ENCODE results near the gene DCK.
"Not testable (repeated sequence)": the region's sequence is repeated elsewhere in the genome, so short reads cannot be mapped to it uniquely, and the experiment has no call there.

Gene DCK

DNA sequence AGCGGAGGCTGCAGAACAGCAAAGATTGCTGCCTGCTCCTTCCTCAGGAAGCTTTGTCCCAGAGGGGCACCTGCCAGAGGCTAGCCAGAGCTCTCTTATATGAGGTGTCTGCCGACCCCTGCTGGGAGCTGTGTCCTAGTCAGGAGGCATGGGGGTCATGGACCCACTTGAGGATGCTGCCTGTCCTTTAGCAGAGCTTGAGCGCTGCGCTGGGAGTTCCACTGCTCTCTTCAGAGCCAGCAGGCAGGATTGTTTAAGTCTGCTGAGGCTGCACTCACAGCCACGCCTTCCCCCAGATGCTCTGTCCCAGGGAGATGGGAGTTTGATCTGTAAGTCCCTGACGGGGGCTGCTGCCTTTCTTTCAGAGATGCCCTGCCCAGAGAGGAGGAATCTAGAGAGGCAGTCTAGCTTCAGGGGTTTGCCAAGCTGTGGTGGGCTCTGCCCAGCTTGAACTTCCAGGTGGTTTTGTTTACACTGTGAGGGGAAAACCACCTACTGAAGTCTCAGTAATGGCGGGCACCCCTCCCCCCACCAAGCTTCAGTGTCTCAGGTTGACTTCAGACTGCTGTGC, 10.9 kb downstream of the DCK start:
- peak; percentile 47 to 82 for DNase-seq

- DNase-seq, result not testable (repeated sequence)
These were observed 11.6 kb downstream of the DCK start for GRCh38 chr4:71005025-71005424.

DNA sequence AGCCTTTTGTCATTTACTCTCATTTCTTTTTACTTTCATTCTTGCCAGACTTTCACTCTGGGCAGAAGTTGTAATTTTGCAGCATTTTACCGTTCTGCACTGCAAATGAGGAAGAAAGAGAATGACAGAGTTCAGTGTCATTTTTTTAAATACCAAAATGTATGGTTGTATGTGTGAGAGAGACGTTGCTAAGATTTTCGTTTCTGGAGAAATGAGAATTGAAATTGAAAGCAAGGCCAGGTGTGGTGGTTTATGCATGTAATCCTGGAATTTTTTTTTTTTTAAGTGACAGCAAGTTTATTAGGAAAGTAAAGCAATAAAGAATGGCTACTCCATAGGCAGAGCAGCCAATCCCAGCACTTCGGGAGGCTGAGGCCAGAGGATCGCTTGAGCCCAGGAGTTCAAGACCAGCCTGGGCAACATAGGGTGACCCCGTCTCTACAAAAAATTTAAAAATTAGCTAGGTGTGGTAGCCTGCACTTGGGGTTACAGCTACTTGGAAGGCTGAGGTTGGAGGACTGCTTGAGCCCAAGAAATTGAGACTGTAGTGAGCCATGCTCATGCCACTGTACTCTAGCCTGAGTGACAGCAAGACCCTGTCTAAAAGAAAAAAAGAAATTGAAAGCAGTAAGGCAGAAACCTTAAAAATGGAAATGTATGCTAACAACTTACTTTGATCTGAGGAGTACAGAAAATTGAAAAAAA, 12.9 kb downstream of the DCK start:
- no peak for DNase-seq

DNA sequence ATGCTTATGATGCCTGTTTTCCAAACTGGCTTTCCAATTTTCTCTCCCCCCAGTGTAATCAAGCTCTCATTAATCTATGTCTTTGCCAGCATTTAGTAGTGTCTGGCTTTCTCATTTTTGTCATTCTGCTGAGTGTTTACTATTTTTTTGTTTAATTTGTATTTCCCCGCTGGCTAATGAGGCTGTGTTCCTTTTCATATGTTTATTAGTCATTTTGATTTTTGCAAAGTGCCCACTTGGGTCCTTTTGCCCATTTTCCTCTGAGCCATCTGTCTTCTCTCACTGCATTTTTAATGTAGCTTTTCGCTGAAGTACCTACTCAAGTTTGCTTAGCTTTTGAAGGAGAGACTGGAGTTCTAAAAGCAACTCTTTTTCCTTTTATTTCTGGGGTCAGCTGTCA, 14.7 kb downstream of the DCK start:
- peak; percentile 35 to 66 for DNase-seq

GRCh38 chr4:71009086-71009485, 15.6 kb downstream of the DCK start:
- no peak for DNase-seq

DNA sequence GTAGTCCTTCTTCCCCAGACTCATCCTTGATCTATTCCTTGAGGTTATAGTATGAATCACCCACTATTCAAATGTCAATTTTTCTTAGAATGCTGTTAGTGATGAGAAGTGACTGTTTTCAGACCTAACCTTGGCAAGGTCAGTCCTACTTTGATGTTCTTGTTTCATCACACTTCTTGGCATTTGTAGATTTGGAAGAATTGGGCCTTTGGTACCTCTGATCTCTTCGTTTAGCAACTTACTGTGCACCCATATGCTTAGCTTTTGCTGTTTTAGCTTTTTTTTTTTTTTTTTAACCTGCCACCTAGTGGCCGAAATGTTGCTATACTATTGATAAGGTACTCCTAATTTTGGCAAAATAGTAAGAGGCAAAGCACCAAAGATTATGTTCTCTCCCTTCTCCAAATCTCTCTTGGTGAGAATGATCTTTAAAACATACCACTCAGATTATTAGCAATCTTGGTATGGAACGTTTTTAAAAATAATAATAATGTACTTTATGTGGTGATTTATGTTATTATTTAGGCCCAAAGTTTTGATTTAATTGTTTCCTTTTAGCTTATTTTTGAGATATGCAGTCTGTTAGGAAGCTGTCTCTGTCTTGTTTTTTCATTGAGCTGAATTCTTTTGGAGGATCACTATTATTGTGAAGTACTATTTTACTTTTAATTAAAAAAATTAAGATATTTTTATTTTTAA, 16.6 kb downstream of the DCK start:
- peak in 1 of 2 experiments; percentile 30 for DNase-seq

DNA sequence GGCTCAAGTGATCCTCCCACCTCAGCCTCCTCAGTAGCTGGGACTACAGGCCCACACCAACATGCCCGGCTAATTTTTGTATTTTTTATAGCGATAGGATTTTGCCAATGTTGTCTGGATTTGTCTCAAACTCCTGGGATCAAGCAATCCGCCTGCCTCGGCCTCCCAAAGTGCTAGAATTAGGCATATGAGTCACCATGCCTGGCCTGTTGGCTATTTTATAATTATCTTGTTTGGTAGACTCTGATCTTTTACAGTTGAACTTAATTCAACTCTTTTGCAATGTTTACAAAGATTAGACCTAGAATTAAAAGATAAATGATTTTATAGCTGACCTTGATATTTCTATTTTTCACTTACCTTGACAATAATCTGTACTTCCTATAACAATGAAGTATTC, 18.0 kb downstream of the DCK start:
- DNase-seq, result no peak

- not testable (repeated sequence) for DNase-seq
These were observed 23.9 kb downstream of the DCK start for GRCh38 chr4:71017391-71017790.

GRCh38 chr4:71020611-71021010, 27.2 kb downstream of the DCK start:
- DNase-seq, result no peak

GRCh38 chr4:71025654-71026053, 32.2 kb downstream of the DCK start:
- DNase-seq, result no peak

DNA sequence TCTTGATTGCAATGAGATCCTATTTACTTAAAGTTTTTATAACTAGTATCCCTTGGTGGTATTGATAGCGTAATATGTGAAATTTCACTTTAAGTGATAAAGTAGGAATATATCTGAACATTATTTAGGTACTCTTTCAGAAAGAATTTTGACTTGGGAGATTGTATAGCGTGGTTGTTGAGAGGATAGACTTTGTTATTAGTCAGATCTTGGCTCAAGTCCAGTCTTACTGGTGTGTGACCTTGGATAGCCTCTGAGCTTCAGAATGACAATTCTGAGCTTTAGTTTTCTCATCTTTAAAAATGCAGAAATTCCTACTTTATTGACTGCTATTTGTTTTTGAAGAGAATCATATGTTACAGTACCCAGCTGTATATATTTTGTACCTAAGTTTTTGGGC, 32.6 kb downstream of the DCK start:
- DNase-seq, result no peak

DNA sequence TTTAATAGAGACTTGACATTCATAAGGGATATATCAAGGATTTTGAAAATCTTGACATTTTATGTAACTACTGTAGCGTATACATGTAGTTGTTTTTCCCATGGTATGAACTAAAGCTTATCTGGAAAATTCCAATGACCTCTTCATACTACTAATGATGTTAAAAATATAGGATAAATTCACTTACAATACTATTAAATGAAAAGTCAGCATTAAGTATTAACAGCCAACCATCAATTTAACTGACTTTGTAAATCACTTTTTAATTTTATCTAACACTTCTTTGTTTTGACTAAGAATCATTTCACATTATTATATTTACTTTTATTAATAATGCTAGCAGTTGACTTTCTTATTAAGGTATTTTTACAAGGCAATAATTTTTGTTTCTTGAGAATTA, 34.2 kb downstream of the DCK start:
- DNase-seq, result no peak

GRCh38 chr4:71029504-71029903, 36.1 kb downstream of the DCK start:
- DNase-seq, result no peak

GRCh38 chr4:71032106-71032505, 38.7 kb downstream of the DCK start:
- DNase-seq, result not testable (repeated sequence)

DNA sequence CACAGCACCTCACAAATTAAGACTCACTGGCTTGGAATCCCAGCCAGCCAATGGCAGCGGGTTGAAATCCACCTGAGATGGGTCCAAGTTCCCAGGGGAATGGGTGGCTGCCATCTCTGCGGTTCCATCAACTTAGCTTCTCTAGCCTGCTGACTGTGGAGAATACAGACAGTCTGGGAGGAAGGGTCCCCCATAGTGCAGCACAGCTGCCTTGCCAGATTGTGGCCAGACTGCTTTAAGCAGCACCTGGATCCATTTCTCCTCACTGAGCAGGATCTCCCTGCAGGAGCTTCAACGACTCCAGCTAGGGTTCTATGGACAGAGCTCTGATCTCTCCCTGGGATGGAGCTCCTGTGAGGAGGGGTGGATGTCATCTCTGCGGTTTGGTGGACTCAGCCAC, 51.8 kb downstream of the DCK start:
- no peak for DNase-seq

GRCh38 chr4:71049395-71049794, 55.9 kb downstream of the DCK start:
- DNase-seq, result no peak

DNA sequence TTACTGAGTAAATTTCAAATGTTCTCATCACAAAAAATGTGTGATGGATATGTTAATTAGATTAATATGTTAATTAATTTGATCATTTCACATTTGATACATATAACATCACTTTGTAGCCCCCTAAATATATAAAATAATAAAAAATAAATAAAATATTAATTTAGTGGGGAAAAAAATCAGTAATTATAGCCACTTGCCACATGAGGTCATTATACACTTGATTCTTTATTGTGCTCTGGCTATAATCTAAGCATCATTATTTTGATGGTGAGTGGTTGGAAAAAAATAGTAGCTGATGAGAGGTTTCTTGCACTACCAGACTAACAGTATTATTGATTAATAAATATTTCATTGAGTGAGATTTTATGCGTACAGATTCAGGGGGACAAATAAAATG, 57.4 kb downstream of the DCK start:
- DNase-seq, result peak in 1 of 2 experiments; percentile 0

DNA sequence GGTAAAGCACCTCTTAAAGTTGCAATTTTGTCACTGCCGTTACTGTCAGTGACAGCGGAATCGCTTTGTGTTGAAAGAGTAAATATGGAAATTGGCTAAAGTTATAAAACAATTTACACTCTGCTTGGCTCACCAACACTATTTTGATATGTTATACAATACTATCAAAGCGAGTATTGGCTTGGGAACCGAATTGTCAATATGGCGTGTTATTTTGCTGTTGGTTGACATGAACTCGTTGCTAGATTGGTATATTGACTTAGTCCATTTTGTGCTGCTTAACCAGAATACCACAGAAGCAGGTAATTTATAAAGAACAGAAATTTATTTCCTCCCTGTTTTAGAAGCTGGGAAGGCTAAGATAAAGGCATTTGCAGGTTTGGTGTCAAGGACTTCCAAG, 58.6 kb downstream of the DCK start:
- no peak for DNase-seq

- DNase-seq, result no peak
These were observed 59.3 kb downstream of the DCK start for GRCh38 chr4:71052716-71053115.

DNA sequence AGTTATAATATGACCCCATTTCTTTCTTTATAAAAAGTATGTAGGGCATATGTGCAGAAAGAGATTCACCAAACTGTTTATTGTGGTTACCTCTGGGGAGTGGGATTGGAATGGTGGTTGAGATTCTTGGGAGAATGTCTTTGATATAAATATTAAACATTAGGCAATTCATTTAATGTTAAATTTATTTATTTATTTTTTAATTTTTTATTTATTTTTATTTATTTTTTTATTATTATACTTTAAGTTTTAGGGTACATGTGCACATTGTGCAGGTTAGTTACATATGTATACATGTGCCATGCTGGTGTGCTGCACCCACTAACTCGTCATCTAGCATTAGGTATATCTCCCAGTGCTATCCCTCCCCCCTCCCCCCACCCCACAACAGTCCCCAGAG, 60.2 kb downstream of the DCK start:
- DNase-seq, result not testable (repeated sequence)

GRCh38 chr4:71059573-71059972, 66.1 kb downstream of the DCK start:
- not testable (repeated sequence) for DNase-seq

- DNase-seq, result no peak
These were observed 69.0 kb downstream of the DCK start for GRCh38 chr4:71062436-71062835.

DNA sequence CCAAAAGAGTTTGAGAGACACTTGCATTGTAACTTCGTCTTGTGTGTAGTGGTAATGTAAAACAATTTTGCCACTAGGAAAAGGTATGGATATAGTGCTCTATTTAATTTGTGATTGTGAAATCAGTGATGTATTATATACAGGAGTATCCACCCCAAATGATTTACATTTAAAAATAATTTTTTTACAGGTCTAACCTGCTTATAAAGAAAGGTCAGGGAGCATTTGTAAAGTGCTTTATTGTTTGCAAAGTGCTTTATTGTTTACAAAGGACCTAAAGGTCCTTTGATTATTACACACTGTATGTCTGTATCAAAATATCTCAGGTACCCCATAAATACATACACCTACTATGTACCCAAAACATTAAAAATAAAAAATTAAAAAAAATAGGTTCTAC, 70.3 kb downstream of the DCK start:
- DNase-seq, result no peak

DNA sequence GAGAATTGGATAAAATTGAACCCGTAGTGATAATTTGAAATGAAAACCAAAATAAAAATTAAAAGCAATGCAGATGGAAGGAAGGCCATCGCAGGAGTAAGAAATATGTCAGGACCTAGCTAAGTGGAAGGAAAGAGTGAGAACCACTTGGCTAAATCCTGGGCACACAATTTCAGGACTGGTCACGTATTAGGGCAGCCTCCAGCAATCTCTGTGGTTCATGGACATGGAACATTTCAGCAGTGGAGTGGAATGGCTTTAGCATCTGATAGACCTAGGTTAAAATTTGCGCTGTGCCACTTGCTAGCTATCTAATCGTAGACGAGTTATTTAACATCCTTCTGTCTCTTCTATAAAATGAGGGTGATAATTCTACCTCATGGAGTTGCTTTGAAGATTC, 71.1 kb downstream of the DCK start:
- DNase-seq, result no peak
